ENCODE measurements around the gene OR2L8. TPM values are rescaled to one million over a fixed set of nuclear protein-coding genes. Genes with fewer than 3 reads are reported as not detected.

OR2L8 gene
- total and polyA plus RNA-seq, 9 of the 15 experiments (the other 6 are each of a cell fraction or from before 2014, with no cell fraction given) = not detected

DNA sequence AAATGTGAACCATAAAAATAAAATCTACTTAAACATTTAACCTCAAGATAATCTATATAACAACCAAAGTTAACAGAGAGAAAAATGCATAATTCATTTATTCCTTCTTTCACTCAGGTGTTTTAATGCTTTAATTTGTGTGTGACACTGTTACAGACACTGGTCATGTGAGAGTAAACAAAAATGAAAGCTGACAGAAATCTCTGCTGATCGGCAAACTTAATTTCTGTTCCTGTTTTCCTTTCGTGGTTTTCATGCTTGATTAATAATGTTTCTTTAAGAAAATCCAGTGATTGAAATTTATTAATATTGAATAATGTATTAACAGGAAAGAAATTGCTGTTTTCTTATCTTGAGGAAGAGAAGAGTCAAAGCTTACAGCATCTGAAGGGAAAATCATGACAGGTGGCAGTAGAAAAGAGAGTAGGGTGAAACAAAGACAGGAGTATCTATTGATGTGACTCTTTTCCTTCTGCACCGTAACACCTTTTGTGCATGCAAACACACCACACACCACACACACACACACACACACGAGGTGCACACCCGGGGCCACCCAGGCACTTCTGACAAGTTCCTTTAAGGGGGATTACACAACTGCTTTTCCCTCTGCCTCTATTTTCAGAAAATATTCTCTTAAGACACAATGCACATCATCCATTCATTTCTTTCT, 18.0 kb downstream of the OR2L8 start:
- Histone ChIP-seq H2AFZ (ENCODE audit: low read depth, low read length) (no peak overlapping the region), H3K9ac (ENCODE audit: insufficient read depth in 1 of 2, low read depth in 2 of 2, low read length in 2 of 2) (no peak overlapping the region), H3K36me3 (ENCODE audit: control insufficient read depth, insufficient read depth, low read length) (no peaks in the 10 kb centered on the region), H3K79me2 (ENCODE audit: control insufficient read depth, insufficient read depth, low read length) (no peaks in the 10 kb centered on the region), H3K9me1 (ENCODE audit: control insufficient read depth, insufficient read depth, low read length) (no peaks in the 10 kb centered on the region), H3K4me3 (no peak overlapping the region), H3K27me3 (ENCODE audit: control insufficient read depth in 2 of 2, insufficient read depth in 2 of 2, low read length in 2 of 2) (no peaks in the 10 kb centered on the region), H3K27ac (ENCODE audit: extremely low read depth, low read depth, low read length) (no peak overlapping the region), H3K4me1 (replicated peaks in 1 of 2; ENCODE audit: control insufficient read depth in 2 of 2, insufficient read depth in 2 of 2, low read length in 2 of 2) (no peaks in the 10 kb centered on the region), H3K9me3 (replicated peaks; ENCODE audit: control insufficient read depth, insufficient read depth, low read depth, low read length) (peaks cover 7% of the 10 kb centered on the region; the same call in 1 of the 2 replicates), H3K4me2 (ENCODE audit: insufficient read depth, low read length) (no peak overlapping the region), H4K20me1 (replicated peaks; ENCODE audit: control insufficient read depth, insufficient read depth, low read length) (no peaks in the 10 kb centered on the region)
- FAIRE-seq (no peak), DNase-seq (ENCODE audit: extremely low read depth in 1 of 4, low spot score in 3 of 4) (no peak), ATAC-seq (no peak)
- TF ChIP-seq HNRNPUL1 (IDR thresholded peaks at IDR 0.05; ENCODE audit: low read length) = no peak
- TF ChIP-seq ETS2 (tag; IDR thresholded peaks at IDR 0.05; ENCODE audit: borderline replicate concordance, poor library complexity, severe bottlenecking) = no peak
- TF ChIP-seq SAFB (IDR thresholded peaks at IDR 0.05; ENCODE audit: borderline replicate concordance, low read depth, low read length) = no peak
- no peak for TF ChIP-seq ZBTB8A (IDR thresholded peaks at IDR 0.05; ENCODE audit: partially characterized antibody)
- TF ChIP-seq IFI16 (CRISPR knock-in tag; IDR thresholded peaks at IDR 0.05) = no peak
- intact Hi-C loops (cut with micrococcal nuclease) (no loop called here), in situ Hi-C loops (cut with MboI) (no loop called here)
- ChIA-PET POLR2A (no interaction called here), CTCF (ENCODE audit: low intra/inter-chr PET ratio) (no interaction called here)
- no TSS peak for BruUV-seq (replicated peaks)
- 0% methylated on average over 5 of the region's 5 CpGs for WGBS (ENCODE audit: insufficient coverage, low coverage, missing lambda C conversion rate)

DNA sequence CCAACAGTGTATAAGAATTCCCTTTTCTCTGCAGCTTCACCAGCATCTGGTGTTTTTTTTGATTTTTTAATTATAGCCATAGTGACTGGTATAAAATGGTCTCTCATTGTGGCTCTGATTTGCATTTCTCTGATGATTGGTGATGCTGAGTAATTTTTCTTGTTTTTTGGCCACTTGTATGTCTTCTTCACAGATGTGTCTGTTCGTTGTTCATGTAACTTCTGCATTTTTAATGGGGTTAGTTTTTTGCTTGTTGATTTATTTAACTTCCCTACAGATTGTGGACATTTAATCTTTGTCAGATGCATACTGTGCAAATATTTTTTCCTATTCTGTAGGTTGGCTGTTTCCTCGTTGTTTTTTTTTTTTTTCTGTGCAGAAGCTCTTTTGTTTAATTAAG, 44.3 kb downstream of the OR2L8 start:
- Histone ChIP-seq H3K4me2 (ENCODE audit: insufficient read depth, low read length) (no peak overlapping the region), H3K9me1 (ENCODE audit: control insufficient read depth, insufficient read depth, low read length) (no peaks in the 10 kb centered on the region), H3K36me3 (ENCODE audit: control insufficient read depth, insufficient read depth, low read length) (no peaks in the 10 kb centered on the region), H3K27me3 (ENCODE audit: control insufficient read depth in 2 of 2, insufficient read depth in 2 of 2, low read length in 2 of 2) (no peaks in the 10 kb centered on the region), H3K9ac (ENCODE audit: insufficient read depth in 1 of 2, low read depth in 2 of 2, low read length in 2 of 2) (no peak overlapping the region), H2AFZ (ENCODE audit: low read depth, low read length) (no peak overlapping the region), H4K20me1 (replicated peaks; ENCODE audit: control insufficient read depth, insufficient read depth, low read length) (no peaks in the 10 kb centered on the region), H3K27ac (ENCODE audit: extremely low read depth, low read depth, low read length) (no peak overlapping the region), H3K4me1 (replicated peaks in 1 of 2; ENCODE audit: control insufficient read depth in 2 of 2, insufficient read depth in 2 of 2, low read length in 2 of 2) (no peaks in the 10 kb centered on the region), H3K4me3 (no peak overlapping the region), H3K79me2 (ENCODE audit: control insufficient read depth, insufficient read depth, low read length) (no peaks in the 10 kb centered on the region), H3K9me3 (replicated peaks; ENCODE audit: control insufficient read depth, insufficient read depth, low read depth, low read length) (no peaks in the 10 kb centered on the region; the same call in 1 of the 2 replicates)
- no peak for TF ChIP-seq DIDO1 (tag; IDR thresholded peaks at IDR 0.05; ENCODE audit: low read depth)
- TF ChIP-seq CBFA2T3 (IDR thresholded peaks at IDR 0.05) = no peak
- no peak for TF ChIP-seq TARDBP (IDR thresholded peaks at IDR 0.05)
- TF ChIP-seq HNRNPK (IDR thresholded peaks at IDR 0.05; ENCODE audit: low read depth, low read length, poor library complexity, severe bottlenecking) = no peak
- TF ChIP-seq LARP7 (IDR thresholded peaks at IDR 0.05) = no peak
- no peak for TF ChIP-seq CEBPB (tag; IDR thresholded peaks at IDR 0.05)
- TF ChIP-seq NCOA6 (IDR thresholded peaks at IDR 0.05) = no peak
- no peak for TF ChIP-seq MEF2D (tag; conservative IDR thresholded peaks at IDR 0.05; ENCODE audit: low read depth)
- no peak for TF ChIP-seq JUNB (CRISPR knock-in tag; conservative IDR thresholded peaks at IDR 0.05)
- TF ChIP-seq PURB (CRISPR knock-in tag; IDR thresholded peaks at IDR 0.05; ENCODE audit: low read depth) = no peak
- in situ Hi-C loops (cut with MboI) (no loop called here), intact Hi-C loops (cut with micrococcal nuclease) (no loop called here)
- POLR2A ChIA-PET = no interaction called here
- 0% methylated on average over 2 of the region's 2 CpGs for WGBS (ENCODE audit: insufficient coverage, low coverage, missing lambda C conversion rate)
- FAIRE-seq (no peak), DNase-seq (ENCODE audit: extremely low read depth in 1 of 4, low spot score in 3 of 4) (no peak), ATAC-seq (no peak)
- no TSS peak for BruUV-seq (replicated peaks)
- CTCF ChIA-PET (ENCODE audit: low intra/inter-chr PET ratio) = no interaction called here

Data from K562 (cell line).